HG02970 (cell line): ENCODE results near the gene TJP2.
"Not testable (repeated sequence)": the region's sequence is repeated elsewhere in the genome, so short reads cannot be mapped to it uniquely, and the experiment has no call there.

Source experiments
- ATAC-seq: cut with Tn5 transposase; IDR thresholded peaks from one replicate; pipeline ENCODE4 v1.9.1; 2021; ENCODE audit warnings: mild to moderate bottlenecking, moderate library complexity, moderate number of reproducible peaks; ENCODE audit not compliant: unreplicated experiment, low FRiP score

TJP2 gene

DNA sequence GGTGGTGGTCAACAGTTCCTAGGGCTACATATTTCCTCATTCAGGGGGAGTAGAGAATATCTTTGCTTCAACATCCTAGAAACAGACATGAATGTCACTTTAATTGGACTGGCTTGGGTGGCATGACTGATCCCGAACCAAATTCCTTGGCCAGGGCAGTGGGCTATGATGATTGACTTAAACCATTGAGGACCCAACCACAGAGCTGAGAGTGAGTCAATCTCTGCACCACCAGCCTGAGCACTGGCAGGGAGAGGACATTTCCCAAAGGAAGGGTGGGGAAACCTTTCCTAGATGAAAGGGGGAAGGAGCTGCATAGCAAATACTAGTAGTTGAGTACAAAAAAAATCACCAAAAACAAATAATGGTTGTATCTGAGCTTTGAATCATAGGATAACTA lies 98.1 kb downstream of the TJP2 start:
- no peak for ATAC-seq

GRCh38 chr9:69273161-69273560 lies 99.1 kb downstream of the TJP2 start:
- no peak for ATAC-seq

GRCh38 chr9:69276775-69277174 lies 102.7 kb downstream of the TJP2 start:
- no peak for ATAC-seq

GRCh38 chr9:69279084-69279731 lies 105.1 kb downstream of the TJP2 start:
- ATAC-seq = no peak

DNA sequence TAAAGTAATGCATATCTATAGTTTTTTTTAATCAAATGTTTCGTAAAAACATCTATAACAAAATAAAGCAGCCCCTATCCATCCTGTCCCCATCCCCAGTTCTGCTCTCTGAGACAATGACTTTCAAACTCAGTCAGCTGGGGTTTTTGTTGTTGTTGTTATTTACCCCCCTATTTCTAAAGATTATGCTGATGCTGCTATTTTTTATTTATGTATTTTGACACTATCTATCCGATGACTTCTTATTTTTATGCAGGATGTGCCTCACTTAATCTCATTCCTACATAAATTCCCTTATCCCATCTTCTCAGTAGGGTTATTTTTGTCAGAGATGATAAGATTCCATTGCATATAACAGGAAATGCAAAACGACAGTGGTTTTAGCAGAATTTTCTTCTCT lies 105.7 kb downstream of the TJP2 start:
- ATAC-seq = no peak

- ATAC-seq = no peak
Observed at GRCh38 chr9:69283003-69283402, 108.9 kb downstream of the TJP2 start.

GRCh38 chr9:69292078-69292477 lies 118.0 kb downstream of the TJP2 start:
- no peak for ATAC-seq

GRCh38 chr9:69293156-69293555 lies 119.1 kb downstream of the TJP2 start:
- no peak for ATAC-seq

DNA sequence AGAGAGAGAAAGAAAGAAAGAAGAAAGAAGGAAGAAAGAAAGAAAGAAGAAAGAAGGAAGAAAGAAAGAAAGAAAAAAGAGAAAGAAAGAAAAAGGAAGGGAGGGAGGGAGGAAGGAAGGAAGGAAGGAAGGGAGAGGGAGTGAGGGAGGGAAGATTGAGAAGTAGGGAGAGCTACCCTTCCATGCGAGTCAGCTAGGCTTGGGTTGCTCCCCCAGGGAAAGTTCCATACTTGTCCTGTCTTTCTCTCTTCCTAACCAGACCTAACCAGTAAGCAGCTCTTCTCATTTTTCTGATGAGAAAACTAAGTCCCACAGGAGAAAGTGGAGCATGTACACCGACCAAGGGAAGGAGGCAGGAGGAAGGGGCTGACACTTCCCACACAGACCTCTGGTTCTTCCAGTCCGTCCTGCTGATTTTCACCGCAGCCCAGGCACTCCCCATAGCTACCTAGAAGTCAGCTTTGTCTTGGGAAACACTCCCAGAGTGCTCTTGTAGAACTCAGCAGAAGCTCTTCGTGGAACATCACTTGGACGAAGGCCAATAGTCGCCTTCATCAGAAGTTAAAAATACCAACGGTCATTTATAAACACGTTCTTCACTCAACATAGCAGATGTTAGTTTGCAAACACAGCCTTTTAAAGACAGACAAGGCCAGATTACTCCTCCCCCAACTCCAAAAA lies 121.9 kb downstream of the TJP2 start:
- ATAC-seq = no peak

GRCh38 chr9:69297300-69297980 lies 123.4 kb downstream of the TJP2 start:
- no peak for ATAC-seq

DNA sequence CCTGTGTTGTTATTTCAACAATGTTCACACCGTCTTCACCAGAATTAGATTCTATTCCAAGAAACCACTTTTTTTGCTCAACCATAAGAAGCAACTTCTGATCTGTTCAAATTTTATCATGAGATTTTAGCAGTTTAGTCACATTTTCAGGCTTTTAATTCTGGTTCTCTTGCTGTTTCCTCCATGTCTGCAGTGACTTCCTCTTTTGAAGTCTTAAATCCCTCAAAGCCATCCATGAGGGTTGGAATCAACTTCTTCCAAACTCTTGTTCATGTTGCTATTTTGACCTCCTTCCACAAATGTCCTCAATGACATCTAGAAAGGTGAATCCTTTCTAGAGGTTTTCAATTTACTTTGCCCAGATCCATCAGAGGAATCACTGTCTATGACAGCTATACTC lies 125.2 kb downstream of the TJP2 start:
- no peak for ATAC-seq

DNA sequence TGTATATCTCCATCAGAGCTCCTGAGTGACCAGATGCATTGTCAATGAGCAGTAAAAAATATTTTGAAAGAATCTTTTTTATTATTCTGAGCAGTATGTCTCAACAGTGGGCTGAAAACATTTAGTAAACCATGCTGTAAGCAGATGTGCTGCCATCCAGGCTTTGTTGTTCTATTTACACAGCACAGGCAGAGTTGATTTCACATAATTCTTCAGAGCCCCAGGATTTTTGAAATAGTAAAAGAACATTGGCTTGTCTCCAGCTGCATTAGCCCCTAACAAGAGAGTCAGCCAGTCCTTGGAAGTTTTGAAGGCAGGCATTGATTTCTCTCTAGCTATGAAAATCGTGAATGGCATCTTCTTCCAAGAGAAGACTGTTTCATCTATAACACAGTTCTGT lies 125.7 kb downstream of the TJP2 start:
- no peak for ATAC-seq

DNA sequence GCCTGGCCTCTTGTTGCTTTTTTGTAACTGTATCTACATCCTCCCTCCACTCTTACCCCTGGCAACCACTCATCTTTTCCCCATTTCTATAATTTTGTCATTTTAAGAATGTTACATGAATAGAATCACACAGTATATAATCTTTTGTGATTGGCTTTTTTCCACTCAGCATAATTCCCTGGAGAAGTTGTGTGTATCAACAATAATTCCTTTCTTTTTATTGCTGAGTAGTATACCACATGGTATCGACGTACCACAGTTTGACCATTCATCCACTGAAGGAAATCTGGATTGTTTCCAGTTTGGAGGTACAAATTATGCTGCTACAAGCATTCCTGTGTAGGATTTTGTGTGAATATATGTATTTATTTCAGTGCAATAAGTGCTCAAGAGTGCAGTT lies 129.3 kb downstream of the TJP2 start:
- no peak for ATAC-seq

DNA sequence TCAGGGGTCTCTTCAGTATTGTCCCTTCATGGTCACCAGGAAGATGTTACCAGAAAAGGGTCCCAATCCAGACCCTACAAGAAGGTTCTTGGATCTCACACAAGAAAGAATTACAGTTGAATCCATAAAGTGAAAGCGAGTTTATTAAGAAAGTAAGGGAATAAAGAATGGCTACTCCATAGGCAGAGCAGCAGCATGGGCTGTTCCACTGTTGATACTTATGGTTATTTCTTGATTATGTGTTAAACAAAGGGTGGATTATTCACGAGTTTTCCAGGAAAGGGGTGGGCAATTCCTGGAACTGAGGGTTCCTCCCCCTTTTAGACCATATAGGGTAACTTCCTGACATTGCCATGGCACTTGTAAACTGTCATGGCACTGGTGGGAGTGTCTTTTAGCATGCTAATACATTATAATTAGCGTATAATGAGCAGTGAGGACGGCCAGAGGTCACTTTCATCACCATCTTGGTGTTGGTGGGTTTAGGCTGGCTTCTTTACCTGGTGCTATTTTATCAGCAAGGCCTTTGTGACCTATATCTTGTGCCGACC lies 132.9 kb downstream of the TJP2 start:
- ATAC-seq = not testable (repeated sequence)

- ATAC-seq = no peak
Observed at GRCh38 chr9:69307446-69308205, 133.5 kb downstream of the TJP2 start.

DNA sequence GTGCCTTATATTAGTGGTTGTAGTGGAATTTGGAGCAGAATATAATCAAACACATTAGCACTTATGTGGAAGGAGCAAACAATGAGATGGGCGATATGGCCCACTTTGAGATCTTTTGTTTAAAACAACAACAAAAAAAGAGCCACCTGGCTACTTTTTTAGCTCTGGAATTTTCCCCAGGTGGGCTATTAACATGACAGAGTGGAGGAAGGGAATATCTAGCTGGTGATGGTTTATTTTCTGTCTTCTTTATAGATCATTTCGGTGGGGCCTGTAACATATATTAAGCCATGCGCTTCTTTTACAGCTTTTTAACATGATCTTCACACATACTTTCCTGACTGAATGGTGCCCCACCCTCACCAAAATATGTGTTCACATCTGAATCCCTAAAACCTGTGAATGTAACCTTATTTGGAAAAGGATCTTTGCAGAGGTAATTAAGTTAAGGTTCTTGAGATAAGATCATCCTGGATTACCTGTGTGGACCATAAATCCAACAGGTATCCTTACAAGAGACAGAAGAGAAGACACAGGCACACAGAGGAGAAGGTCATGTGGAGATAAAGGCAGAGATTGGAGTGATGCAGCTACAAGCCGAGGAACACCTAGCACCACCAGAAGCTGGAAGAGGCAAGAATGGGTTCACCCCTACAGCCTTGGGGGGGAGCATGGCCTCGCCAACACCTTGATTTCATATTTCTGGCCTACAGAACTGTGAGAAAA lies 134.3 kb downstream of the TJP2 start:
- ATAC-seq = no peak

- no peak for ATAC-seq
Observed at GRCh38 chr9:69313175-69313574, 139.1 kb downstream of the TJP2 start.

DNA sequence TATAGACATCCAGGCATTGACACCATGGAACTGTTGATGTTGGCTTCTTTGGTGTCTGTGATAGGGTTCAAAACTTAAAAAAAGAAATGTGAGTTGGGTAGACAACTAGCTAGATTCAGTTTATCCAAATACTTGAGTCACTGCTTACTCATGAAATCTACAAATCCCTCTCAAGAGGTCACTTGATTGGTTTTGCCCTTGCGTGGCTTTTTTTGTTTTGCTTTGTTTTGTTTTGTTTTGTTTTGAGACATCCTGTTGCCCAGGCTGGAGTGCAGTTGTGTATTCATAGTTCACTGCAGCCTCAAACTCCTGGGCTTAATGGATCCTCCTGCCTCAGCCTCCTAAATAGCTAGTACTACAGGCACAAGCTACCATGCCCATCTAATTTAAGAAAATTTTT lies 140.5 kb downstream of the TJP2 start:
- ATAC-seq = no peak

DNA sequence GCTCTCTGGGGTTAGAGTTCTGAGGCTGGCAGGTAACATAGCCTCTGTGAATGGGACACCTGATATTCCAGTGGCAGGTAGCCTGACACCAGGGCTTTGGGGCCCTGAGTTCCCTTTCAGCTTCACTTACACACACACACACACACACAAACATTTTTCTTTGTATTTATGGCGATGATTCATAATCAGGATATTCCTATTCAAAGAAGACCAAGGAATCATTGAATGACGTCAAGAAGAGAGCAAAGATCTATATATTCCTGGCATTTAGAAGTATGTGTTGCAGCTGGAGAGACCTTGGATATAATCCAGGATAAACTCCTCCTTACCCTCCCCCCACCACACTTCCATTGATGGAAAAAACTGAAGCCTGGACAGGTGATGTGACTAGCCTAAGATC lies 143.0 kb downstream of the TJP2 start:
- ATAC-seq = no peak

DNA sequence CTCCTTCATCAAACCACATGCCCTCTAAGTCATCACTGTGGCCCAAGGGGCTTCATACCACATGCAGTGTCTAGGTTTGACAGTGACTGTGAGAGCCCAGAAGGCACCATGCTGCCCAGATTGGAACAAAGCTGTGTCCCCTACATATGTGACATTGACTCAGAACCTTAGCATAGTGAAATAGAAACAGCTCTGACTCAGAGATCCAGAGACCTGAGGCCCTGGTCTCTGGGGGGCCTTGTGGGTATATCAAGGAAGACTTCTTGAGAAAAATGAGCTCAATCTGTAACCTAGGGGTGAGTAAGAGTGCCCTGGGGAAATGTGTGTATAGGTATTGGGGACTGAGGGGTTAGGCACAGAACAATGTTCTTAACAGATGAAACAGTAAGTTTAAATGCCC lies 143.8 kb downstream of the TJP2 start:
- ATAC-seq = no peak
